ENCODE results near the gene UGT1A10. TPM values are rescaled to one million over a fixed set of nuclear protein-coding genes. Genes with fewer than 3 reads are reported as not detected.
"Not testable (repeated sequence)": the region's sequence is repeated elsewhere in the genome, so short reads cannot be mapped to it uniquely, and the experiment has no call there.

Gene UGT1A10
- total RNA-seq, 4 donors from 2014 or later = 0.36 TPM; not detected in 3

DNA sequence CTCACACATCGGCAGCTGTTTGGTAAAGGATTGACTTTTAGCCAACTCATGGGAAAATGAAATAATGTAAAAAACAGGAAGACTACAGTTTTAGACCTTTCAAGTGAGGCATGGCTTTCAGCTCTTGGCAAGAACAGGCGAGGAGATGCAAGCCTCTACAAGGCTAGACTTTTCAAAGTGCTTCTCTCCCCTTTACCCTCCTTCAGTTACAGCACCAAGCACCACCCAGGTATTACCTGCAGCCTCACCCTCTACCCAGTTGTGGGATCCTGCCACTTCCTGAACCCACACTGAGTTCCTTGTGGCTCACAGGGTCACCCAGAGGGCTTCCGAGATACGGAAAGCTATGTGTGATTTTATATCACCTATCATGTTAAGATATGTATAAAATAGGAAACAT is 14.7 kb downstream of the UGT1A10 start:
- TF ChIP-seq, protein P1, sequence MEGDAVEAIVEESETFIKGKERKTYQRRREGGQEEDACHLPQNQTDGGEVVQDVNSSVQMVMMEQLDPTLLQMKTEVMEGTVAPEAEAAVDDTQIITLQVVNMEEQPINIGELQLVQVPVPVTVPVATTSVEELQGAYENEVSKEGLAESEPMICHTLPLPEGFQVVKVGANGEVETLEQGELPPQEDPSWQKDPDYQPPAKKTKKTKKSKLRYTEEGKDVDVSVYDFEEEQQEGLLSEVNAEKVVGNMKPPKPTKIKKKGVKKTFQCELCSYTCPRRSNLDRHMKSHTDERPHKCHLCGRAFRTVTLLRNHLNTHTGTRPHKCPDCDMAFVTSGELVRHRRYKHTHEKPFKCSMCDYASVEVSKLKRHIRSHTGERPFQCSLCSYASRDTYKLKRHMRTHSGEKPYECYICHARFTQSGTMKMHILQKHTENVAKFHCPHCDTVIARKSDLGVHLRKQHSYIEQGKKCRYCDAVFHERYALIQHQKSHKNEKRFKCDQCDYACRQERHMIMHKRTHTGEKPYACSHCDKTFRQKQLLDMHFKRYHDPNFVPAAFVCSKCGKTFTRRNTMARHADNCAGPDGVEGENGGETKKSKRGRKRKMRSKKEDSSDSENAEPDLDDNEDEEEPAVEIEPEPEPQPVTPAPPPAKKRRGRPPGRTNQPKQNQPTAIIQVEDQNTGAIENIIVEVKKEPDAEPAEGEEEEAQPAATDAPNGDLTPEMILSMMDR (IDR thresholded peaks at IDR 0.05) = no peak
- TF ChIP-seq POLR2A (IDR thresholded peaks at IDR 0.05) = no peak
- DNase-seq (ENCODE audit: low spot score in 2 of 2) = no peak
- H3K4me3 ChIP-seq (ENCODE audit: low read depth, poor library complexity, severe bottlenecking) = no peak overlapping the region
- 44 to 48% methylated on average over 4 of the region's 4 CpGs for WGBS, 2 donors
- intact Hi-C loops (cut with DNase I; ENCODE audit: low total_unique reads) = no loop called here

DNA sequence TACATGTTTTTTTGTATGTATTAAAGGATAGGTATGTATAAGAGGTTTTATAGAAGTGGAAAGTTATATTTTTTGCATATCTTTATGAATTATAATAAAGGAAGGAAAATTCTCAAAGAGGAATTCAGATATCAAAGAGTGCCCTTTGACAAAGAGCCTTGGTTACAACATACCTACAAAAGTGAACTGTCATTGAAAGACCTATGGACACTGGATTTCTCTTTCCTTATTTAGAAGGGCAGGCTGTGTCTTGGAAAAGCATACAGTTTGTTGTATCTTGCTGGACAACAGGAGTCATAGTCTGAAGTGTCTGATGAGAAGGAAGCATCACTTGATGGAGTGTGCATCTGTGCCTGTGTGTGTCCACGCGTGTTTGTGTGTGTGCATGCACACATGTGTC is 15.2 kb downstream of the UGT1A10 start:
- TF ChIP-seq POLR2A (IDR thresholded peaks at IDR 0.05) = no peak
- TF ChIP-seq, protein P1 (IDR thresholded peaks at IDR 0.05) = no peak
- 89 to 100% methylated on average over 2 of the region's 2 CpGs for WGBS, 2 donors
- intact Hi-C loops (cut with DNase I; ENCODE audit: low total_unique reads) = no loop called here

DNA sequence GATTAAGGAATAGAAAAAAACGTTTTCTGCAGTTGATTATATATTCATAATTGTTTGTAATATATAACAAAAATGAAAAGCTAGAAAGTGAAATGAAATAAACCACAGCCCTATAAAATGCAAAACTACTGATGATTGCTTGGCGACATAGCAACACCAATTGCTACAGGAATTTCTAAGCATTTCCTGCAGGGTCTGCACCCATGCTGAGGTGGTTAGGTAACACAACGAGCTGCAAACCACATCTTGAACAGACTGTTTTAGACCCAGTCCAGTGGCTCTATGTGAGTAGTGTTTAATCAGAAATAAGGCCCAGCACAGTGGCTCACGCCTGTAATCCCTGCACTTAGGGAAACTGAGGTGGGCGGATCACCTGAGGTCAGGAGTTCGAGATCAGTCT is 18.3 kb downstream of the UGT1A10 start:
- no peak overlapping the region for H3K4me3 ChIP-seq (ENCODE audit: low read depth, poor library complexity, severe bottlenecking)
- WGBS, 2 donors = 66 to 72% methylated on average over 6 of the region's 6 CpGs
- no peak for DNase-seq (ENCODE audit: low spot score in 2 of 2)
- intact Hi-C loops (cut with DNase I; ENCODE audit: low total_unique reads) = no loop called here
- no peak for TF ChIP-seq POLR2A (IDR thresholded peaks at IDR 0.05)

More for the DNA sequence above, 15.2 kb downstream of the UGT1A10 start:
- H3K4me3 ChIP-seq (ENCODE audit: low read depth, poor library complexity, severe bottlenecking) = no peak overlapping the region
- DNase-seq (ENCODE audit: low spot score in 2 of 2) = no peak

DNA sequence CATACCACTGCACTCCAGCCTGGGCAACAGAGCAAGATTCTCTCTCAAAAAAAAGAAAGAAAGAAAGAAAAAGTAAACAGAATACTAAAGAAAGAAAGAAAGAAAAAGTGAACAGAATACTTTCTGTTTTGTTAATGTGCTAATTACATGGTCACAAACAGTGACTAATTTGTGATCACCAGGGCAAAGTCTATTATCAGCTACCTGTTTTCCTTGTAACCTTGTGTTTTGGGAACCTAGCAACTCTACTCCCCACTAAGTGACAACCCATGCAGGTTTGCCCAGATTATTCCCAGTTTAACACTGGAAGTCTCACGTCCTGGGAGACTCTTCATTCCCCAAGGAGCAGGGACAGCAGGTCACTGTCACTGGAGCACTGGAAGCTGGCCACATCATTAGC is 18.8 kb downstream of the UGT1A10 start:
- TF ChIP-seq, protein P1 (IDR thresholded peaks at IDR 0.05) = no peak
- TF ChIP-seq POLR2A (IDR thresholded peaks at IDR 0.05) = no peak
- no peak for DNase-seq (ENCODE audit: low spot score in 2 of 2)
- no peak overlapping the region for H3K4me3 ChIP-seq (ENCODE audit: low read depth, poor library complexity, severe bottlenecking)
- intact Hi-C loops (cut with DNase I; ENCODE audit: low total_unique reads) = no loop called here
- WGBS, 2 donors = 45 to 59% methylated on average over 1 of the region's 1 CpG

DNA sequence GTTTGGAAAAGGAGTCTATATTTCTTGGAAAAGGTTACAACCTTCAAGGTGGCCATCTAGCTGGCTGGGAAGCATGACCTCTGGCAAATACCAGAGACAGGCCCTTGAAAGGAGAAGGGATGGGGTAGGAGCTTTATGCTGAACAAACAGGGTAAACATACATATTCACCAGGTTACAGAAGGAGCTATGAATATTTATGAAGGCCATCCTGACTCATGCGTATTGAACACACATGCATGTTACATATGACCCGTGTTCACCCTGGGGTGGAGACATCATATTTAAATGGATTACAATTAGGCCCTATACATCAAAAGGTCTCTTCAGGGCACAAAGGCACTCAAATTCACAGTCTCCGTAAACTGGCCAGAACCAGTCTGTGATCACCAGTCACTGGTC is 19.7 kb downstream of the UGT1A10 start:
- 73 to 92% methylated on average over 3 of the region's 3 CpGs for WGBS, 2 donors
- DNase-seq (ENCODE audit: low spot score in 2 of 2); H3K4me3 ChIP-seq (ENCODE audit: low read depth, poor library complexity, severe bottlenecking); intact Hi-C loops (cut with DNase I; ENCODE audit: low total_unique reads): not testable (repeated sequence)

DNA sequence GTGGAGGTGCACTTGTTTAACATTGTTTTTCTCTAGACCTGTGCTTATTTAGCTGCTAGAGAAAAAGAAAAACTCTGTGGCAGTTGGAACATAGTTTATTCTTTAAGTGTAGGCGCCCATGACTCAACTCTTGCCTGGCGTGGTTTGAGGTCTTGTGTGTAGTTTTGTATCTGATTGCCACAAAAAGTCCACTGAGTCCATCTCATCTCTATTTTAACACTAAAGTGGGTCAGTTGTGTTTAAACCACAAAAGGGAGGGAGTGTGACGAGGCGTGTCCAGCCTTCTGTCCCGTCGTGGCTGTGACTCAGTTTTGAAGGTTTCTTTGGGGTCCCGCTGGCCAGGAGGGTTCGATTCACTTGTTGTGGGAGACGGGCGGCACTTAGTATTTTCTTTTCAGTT is 20.2 kb downstream of the UGT1A10 start:
- TF ChIP-seq, protein P1 (IDR thresholded peaks at IDR 0.05) = no peak
- TF ChIP-seq POLR2A (IDR thresholded peaks at IDR 0.05) = no peak
- DNase-seq (ENCODE audit: low spot score in 2 of 2) = no peak
- WGBS, 2 donors = 85 to 93% methylated on average over 10 of the region's 10 CpGs
- intact Hi-C loops (cut with DNase I; ENCODE audit: low total_unique reads) = no loop called here
- H3K4me3 ChIP-seq (ENCODE audit: low read depth, poor library complexity, severe bottlenecking) = no peak overlapping the region

DNA sequence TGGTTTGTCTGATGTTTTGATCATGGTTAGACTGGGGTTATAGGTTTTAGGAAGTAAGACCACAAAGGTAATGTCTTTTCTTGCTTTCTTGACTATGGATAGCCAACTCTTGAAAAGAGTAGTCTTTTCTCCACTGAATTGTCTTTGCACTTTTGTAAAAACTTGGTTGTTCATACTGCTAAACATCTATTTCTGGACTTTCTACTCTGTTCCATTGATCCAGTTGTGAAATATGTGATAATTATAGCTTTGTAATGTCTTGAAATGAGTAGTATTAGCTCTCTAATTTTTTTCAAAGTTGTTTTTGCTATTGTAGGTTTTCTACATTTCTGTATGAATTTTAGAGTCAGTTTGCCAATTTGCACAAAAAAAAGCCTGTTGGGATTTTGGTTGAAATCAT is 22.4 kb downstream of the UGT1A10 start:
- intact Hi-C loops (cut with DNase I; ENCODE audit: low total_unique reads) = no loop called here
- DNase-seq (ENCODE audit: low spot score in 2 of 2) = no peak
- TF ChIP-seq POLR2A (IDR thresholded peaks at IDR 0.05) = no peak
- TF ChIP-seq, protein P1 (IDR thresholded peaks at IDR 0.05) = no peak
- H3K4me3 ChIP-seq (ENCODE audit: low read depth, poor library complexity, severe bottlenecking) = no peak overlapping the region
